MM.1S (cell line): ENCODE results near the gene STRA6.

Source experiments
- DNase-seq: peaks from one replicate; pipeline ENCODE4 v3.0.0-alpha.2; 2015
- H2AFZ ChIP-seq: fragments of 300-600 bp; sonication (generic); 2 replicates; pipeline ENCODE4 v1.6.0; 2016; ENCODE audit warnings: antibody characterized with exemption, low read length
- H3F3A ChIP-seq: fragments of 300-600 bp; sonication (generic); 2 replicates; pipeline ENCODE4 v1.6.1; 2016; ENCODE audit warnings: mild to moderate bottlenecking, antibody characterized with exemption, low read length, moderate library complexity, mixed read lengths; ENCODE audit not compliant: insufficient read depth
- H3K27ac ChIP-seq: fragments of 300-600 bp; sonication (generic); 2 replicates; pipeline ENCODE4 v1.5.1; 2016; ENCODE audit warnings: mild to moderate bottlenecking, low read length
- H3K27me3 ChIP-seq: fragments of 300-600 bp; sonication (generic); replicated peaks from 2 replicates; pipeline ENCODE4 v1.6.0; 2016; ENCODE audit warnings: low read length; ENCODE audit not compliant: insufficient read depth
- H3K36me3 ChIP-seq: fragments of 300-600 bp; sonication (generic); replicated peaks from 2 replicates; pipeline ENCODE4 v1.6.1; 2016; ENCODE audit warnings: mild to moderate bottlenecking, low read length, mixed read lengths; ENCODE audit not compliant: insufficient read depth
- H3K4me1 ChIP-seq: fragments of 300-600 bp; sonication (generic); 2 replicates; pipeline ENCODE4 v1.6.1; 2016; ENCODE audit warnings: low read length, mixed read lengths
- H3K4me2 ChIP-seq: fragments of 300-600 bp; sonication (generic); 2 replicates; pipeline ENCODE4 v1.6.0; 2016; ENCODE audit warnings: low read depth, low read length
- H3K4me3 ChIP-seq: fragments of 300-600 bp; sonication (generic); 2 replicates; pipeline ENCODE4 v1.5.1; 2016; ENCODE audit warnings: low read length, mixed read lengths
- H3K79me2 ChIP-seq: fragments of 300-600 bp; sonication (generic); 2 replicates; pipeline ENCODE4 v1.6.1; 2016; ENCODE audit warnings: mixed run types, low read length, mixed read lengths
- H3K9ac ChIP-seq: fragments of 300-600 bp; sonication (generic); 2 replicates; pipeline ENCODE4 v1.6.1; 2016; ENCODE audit warnings: low read length, mixed read lengths
- H3K9me2 ChIP-seq: fragments of 300-600 bp; sonication (generic); replicated peaks from 2 replicates; pipeline ENCODE4 v1.6.1; 2016; ENCODE audit warnings: mild to moderate bottlenecking, low read length, mixed read lengths; ENCODE audit not compliant: insufficient read depth
- H3K9me3 ChIP-seq: fragments of 300-600 bp; sonication (generic); replicated peaks from 2 replicates; pipeline ENCODE4 v1.6.1; 2016; ENCODE audit warnings: mild to moderate bottlenecking, low read length, mixed read lengths; ENCODE audit not compliant: insufficient read depth
- H4K20me1 ChIP-seq: fragments of 300-600 bp; sonication (generic); 2 replicates; pipeline ENCODE4 v1.6.1; 2016; ENCODE audit warnings: mild to moderate bottlenecking, low read length, moderate library complexity, mixed read lengths; ENCODE audit not compliant: insufficient read depth
- EZH2 ChIP-seq: fragments of 300-600 bp; sonication (generic); optimal IDR thresholded peaks from 2 replicates; pipeline ENCODE3; 2017; ENCODE audit warnings: low read depth, mild to moderate bottlenecking, antibody characterized with exemption, low read length, mixed read lengths
- EZH2phosphoT487 ChIP-seq: fragments of 300-600 bp; sonication (generic); IDR thresholded peaks from 2 replicates; pipeline ENCODE4 v1.6.1; 2018; ENCODE audit warnings: antibody characterized with exemption, low read length
- TF ChIP-seq, protein P1 (sequence below): fragments of 300-600 bp; sonication (generic); IDR thresholded peaks from 2 replicates; pipeline ENCODE4 v1.5.1; 2016; ENCODE audit warnings: antibody characterized with exemption, low read length, mixed read lengths

Gene STRA6

DNA sequence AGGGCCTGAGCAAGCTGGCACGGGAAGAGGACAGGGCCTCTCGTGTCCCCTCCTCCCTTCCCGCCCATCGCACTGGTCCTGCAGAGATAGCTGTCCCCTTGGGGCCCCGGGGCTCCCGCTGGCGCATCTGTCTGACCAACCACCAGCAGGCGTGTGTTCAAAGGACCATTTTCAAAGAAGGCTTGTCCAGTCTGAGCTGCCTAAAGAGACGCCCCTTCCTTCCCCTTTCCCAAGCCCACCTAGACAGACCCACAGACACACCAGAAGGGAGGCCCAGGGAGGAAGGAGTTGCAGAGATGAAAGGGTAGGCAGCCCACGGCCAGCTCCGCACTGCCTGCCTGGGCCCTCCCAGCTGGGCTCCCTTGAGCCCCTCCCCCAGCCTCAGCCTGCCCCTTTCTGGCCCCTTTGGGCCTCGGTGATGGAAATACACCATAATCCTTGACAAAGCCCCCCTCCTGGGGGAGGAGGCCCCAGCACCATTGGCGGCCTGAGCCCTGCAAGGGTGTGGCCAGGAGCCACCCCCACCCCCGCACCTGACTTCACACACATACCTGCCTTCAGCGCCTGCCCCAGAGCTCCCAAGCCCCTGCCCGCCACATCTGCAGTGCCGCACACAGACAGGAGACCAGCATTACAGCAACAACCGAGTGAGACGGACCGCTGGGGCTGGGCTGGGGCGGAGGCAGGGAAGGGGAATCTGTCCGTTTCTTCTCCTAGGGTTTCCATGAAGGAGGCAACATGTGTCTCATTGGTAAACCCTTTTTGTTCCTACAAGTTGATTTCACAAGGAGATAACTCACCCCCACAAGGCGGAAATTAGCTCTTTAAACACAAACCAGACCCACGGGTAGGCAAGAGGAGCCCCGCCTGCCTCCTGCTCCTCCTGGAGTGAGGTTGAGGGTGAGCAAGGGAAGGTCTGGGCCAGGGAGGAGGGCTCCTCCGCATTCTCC lies at the start of gene STRA6:
Gene STRA6 (minus strand): TSS at position 336 of the 950 bp plus-strand sequence. CDS start 520 bp downstream, outside the sequence.
- Histone ChIP-seq H3K79me2 (no peaks in the 10 kb centered on the region), H2AFZ (no peak within 1 kb of the TSS), H3K4me3 (no peak within 1 kb of the TSS), H4K20me1 (no peaks in the 10 kb centered on the region), H3K9ac (no peak within 1 kb of the TSS), H3K27ac (no peak within 1 kb of the TSS), H3K27me3 (peaks cover 88% of the 10 kb centered on the region), H3K4me2 (no peak within 1 kb of the TSS), H3F3A (no peaks in the 10 kb centered on the region), H3K9me2 (no peaks in the 10 kb centered on the region), H3K4me1 (no peaks in the 10 kb centered on the region), H3K36me3 (no peaks in the 10 kb centered on the region), H3K9me3 (no peaks in the 10 kb centered on the region)
- no peak for DNase-seq
- no peak for TF ChIP-seq EZH2
- TF ChIP-seq, protein P1, sequence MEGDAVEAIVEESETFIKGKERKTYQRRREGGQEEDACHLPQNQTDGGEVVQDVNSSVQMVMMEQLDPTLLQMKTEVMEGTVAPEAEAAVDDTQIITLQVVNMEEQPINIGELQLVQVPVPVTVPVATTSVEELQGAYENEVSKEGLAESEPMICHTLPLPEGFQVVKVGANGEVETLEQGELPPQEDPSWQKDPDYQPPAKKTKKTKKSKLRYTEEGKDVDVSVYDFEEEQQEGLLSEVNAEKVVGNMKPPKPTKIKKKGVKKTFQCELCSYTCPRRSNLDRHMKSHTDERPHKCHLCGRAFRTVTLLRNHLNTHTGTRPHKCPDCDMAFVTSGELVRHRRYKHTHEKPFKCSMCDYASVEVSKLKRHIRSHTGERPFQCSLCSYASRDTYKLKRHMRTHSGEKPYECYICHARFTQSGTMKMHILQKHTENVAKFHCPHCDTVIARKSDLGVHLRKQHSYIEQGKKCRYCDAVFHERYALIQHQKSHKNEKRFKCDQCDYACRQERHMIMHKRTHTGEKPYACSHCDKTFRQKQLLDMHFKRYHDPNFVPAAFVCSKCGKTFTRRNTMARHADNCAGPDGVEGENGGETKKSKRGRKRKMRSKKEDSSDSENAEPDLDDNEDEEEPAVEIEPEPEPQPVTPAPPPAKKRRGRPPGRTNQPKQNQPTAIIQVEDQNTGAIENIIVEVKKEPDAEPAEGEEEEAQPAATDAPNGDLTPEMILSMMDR, result no peak
- TF ChIP-seq EZH2phosphoT487, result no peak

GRCh38 chr15:74252291-74252690 lies 49.7 kb upstream of the STRA6 start:
- no peak for DNase-seq
- Histone ChIP-seq H3K9ac (no peak overlapping the region), H3F3A (no peaks in the 10 kb centered on the region), H3K9me3 (no peaks in the 10 kb centered on the region), H3K4me1 (no peaks in the 10 kb centered on the region), H3K4me3 (no peak overlapping the region), H3K36me3 (no peaks in the 10 kb centered on the region), H3K79me2 (no peaks in the 10 kb centered on the region), H2AFZ (no peak overlapping the region), H4K20me1 (no peaks in the 10 kb centered on the region), H3K27ac (no peak overlapping the region), H3K4me2 (no peak overlapping the region), H3K27me3 (peaks cover 82% of the 10 kb centered on the region), H3K9me2 (no peaks in the 10 kb centered on the region)
- TF ChIP-seq EZH2 (no peak), EZH2phosphoT487 (no peak)
- TF ChIP-seq, protein P1, result no peak

DNA sequence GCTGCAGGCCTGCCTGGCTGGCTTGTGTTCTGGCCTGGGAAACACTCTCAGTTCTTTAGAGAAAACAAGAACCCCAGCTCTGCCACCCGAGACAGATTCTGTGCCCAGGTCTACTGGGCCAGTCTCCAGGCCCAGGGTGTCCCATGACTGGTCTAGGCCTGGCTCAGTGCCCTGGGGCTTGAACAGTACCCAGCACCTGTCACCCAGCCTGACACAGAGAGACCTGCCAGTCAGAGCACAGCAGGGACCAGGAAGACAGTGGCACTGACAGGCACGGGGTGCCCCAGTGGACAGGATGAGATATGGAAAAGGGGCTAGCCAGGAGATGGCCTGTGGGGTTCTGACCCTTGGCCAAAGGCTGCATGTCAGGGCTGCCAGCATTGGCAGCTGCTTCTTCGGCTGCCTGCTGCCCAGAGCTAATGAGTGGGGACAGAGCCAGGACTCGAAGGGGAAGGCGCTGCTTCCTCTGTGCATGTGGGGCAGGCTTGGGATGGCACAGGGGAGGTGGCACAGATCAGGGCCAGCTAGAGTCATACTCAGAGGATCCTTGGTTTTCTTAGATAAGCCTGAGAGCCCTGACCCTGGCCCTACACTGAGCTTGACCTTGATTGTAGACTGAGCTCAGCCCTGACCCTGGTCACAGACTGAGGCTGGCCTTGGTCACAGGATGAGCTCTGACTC lies 48.7 kb upstream of the STRA6 start:
- no peaks in the 10 kb centered on the region for H3K9me3 ChIP-seq
- H4K20me1 ChIP-seq, result no peaks in the 10 kb centered on the region
- H3K4me1 ChIP-seq, result no peaks in the 10 kb centered on the region
- no peak overlapping the region for H3K27ac ChIP-seq
- no peak overlapping the region for H3K9ac ChIP-seq
- H2AFZ ChIP-seq, result no peak overlapping the region
- no peaks in the 10 kb centered on the region for H3K36me3 ChIP-seq
- no peaks in the 10 kb centered on the region for H3K9me2 ChIP-seq
- H3K4me2 ChIP-seq, result no peak overlapping the region
- TF ChIP-seq, protein P1, result no peak
- no peak for TF ChIP-seq EZH2phosphoT487
- no peak for TF ChIP-seq EZH2
- no peak for DNase-seq
- H3F3A ChIP-seq, result no peaks in the 10 kb centered on the region
- no peak overlapping the region for H3K4me3 ChIP-seq
- no peaks in the 10 kb centered on the region for H3K79me2 ChIP-seq
- H3K27me3 ChIP-seq, result peaks cover 75% of the 10 kb centered on the region
